Measurements from ENCODE around the gene HSF2BP.
"Not testable (repeated sequence)": the region's sequence is repeated elsewhere in the genome, so short reads cannot be mapped to it uniquely, and the experiment has no call there.

Gene HSF2BP

DNA sequence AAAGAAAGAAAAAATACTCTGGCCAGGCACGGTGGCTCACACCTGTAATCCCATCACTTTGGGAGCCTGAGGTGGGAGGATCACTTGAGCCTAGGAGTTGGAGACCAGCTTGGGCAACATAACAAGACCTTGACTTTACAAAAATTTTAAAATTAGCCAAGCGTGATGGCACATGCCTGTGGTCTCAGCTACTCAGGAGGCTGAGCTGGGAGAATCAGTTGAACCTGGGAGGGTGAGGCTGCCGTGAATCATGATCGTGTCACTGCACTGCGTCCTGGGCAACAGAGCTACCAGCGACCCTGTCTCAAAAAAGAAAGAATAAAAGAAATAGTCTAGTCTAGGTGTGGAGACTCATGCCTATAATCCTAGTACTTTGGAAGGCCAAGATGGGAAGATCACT is 22.4 kb upstream of the HSF2BP start:
- no peak overlapping the region for H3K4me3 Mint-ChIP-seq
- no peaks in the 10 kb centered on the region for H3K4me1 Mint-ChIP-seq
- peaks cover 72% of the 10 kb centered on the region for H3K36me3 Mint-ChIP-seq (ENCODE audit: low read depth)
- H3K27ac Mint-ChIP-seq = no peak overlapping the region
- no peaks in the 10 kb centered on the region for H3K27me3 Mint-ChIP-seq (ENCODE audit: low read depth)
- no peaks in the 10 kb centered on the region for H3K9me3 Mint-ChIP-seq
- TF ChIP-seq, protein P1, sequence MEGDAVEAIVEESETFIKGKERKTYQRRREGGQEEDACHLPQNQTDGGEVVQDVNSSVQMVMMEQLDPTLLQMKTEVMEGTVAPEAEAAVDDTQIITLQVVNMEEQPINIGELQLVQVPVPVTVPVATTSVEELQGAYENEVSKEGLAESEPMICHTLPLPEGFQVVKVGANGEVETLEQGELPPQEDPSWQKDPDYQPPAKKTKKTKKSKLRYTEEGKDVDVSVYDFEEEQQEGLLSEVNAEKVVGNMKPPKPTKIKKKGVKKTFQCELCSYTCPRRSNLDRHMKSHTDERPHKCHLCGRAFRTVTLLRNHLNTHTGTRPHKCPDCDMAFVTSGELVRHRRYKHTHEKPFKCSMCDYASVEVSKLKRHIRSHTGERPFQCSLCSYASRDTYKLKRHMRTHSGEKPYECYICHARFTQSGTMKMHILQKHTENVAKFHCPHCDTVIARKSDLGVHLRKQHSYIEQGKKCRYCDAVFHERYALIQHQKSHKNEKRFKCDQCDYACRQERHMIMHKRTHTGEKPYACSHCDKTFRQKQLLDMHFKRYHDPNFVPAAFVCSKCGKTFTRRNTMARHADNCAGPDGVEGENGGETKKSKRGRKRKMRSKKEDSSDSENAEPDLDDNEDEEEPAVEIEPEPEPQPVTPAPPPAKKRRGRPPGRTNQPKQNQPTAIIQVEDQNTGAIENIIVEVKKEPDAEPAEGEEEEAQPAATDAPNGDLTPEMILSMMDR (IDR thresholded peaks at IDR 0.05; ENCODE audit: unreplicated experiment in 3 of 3) = no peak

DNA sequence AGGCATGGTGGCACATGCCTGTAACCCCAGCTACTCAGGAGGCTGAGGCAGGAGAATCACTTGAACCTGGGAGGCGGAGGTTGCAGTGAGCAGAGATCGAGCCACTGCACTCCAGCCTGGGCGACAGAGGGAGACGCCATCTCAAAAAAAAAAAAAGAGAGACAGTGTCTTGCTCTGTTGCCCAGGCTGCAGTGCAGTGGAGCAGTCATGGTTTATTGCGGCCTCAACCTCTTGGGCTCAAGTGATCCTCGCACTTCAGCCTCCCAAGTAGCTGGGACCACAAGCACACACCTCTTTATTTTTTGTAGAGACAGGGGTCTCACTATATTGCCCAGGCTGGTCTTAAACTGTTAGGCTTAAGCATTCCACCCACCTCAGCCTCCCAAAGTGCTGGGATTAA is 21.1 kb upstream of the HSF2BP start:
- not testable (repeated sequence) for H3K27ac Mint-ChIP-seq; H3K4me3 Mint-ChIP-seq; H3K27me3 Mint-ChIP-seq (ENCODE audit: low read depth); H3K4me1 Mint-ChIP-seq; H3K9me3 Mint-ChIP-seq
- H3K36me3 Mint-ChIP-seq (ENCODE audit: low read depth) = peaks cover 71% of the 10 kb centered on the region

DNA sequence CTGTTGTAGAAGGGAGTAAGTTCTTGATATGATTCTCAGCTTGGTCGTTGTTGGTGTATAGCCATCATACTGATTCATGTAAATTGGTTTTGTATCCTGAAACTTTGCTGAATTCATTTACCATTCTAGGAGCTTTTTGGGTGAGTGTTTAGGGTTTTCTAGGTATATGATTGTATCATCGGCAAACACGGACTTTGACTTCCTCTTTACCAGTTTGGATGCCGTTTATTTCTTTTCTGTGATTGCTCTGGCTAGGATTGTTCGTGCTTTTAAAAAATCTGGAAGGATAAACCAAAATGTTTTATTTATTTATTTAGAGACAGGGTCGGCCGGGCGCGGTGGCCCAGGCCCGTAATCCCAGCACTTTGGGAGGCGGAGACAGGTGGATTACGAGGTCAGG is 20.7 kb upstream of the HSF2BP start:
- H3K9me3 Mint-ChIP-seq = no peaks in the 10 kb centered on the region
- no peak overlapping the region for H3K4me3 Mint-ChIP-seq
- TF ChIP-seq, protein P1 (IDR thresholded peaks at IDR 0.05; ENCODE audit: unreplicated experiment in 3 of 3) = no peak
- H3K4me1 Mint-ChIP-seq = no peaks in the 10 kb centered on the region
- H3K36me3 Mint-ChIP-seq (ENCODE audit: low read depth) = peaks cover 71% of the 10 kb centered on the region
- H3K27ac Mint-ChIP-seq = no peak overlapping the region
- H3K27me3 Mint-ChIP-seq (ENCODE audit: low read depth) = no peaks in the 10 kb centered on the region

DNA sequence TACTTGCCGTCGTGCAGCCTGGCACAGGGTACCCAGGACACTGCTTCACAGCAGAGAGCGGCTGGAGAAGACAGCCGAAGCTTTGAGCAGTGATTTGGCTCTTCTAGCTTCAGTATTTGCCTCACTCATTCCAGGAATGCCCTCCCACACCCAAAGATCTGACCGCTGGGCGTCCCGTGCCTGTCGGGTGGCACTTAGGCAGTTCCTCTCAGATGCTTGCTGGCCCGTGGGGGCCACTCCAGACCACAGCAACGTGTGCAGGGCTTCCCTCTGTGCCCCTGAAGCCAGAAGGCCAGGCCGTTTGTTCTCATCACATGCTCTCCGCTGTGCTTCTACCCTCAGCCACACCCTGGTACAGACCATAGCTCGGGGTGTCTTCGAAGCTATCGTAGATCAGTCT is 17.1 kb upstream of the HSF2BP start:
- Mint-ChIP-seq H3K4me1 (no peaks in the 10 kb centered on the region), H3K27me3 (ENCODE audit: low read depth) (no peaks in the 10 kb centered on the region), H3K4me3 (no peak overlapping the region), H3K27ac (no peak overlapping the region), H3K36me3 (ENCODE audit: low read depth) (peaks cover 71% of the 10 kb centered on the region), H3K9me3 (no peaks in the 10 kb centered on the region)
- TF ChIP-seq, protein P1 (IDR thresholded peaks at IDR 0.05; ENCODE audit: unreplicated experiment in 3 of 3) = no peak

DNA sequence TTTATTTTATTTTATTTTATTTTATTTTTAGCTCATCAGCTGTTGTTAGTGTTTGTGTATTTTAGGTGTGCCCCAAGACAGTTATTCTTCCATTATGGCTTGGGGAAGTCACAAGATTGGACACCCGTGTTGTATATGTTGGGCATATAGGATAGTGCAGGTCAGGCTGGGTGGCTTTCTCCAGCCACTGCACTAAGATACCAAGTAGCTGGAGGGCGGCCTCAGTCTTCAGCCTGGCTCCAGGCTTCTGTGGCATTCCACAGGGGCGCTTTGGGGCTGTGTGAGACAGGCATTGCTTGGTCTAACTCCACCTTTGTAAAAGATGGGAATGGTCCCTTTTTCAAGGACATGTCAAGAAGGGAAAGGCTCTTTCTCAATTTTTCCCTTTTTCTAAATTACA is 16.6 kb upstream of the HSF2BP start:
- Mint-ChIP-seq H3K27ac (no peak overlapping the region), H3K27me3 (ENCODE audit: low read depth) (no peaks in the 10 kb centered on the region), H3K4me3 (no peak overlapping the region), H3K36me3 (ENCODE audit: low read depth) (peaks cover 71% of the 10 kb centered on the region), H3K9me3 (no peaks in the 10 kb centered on the region), H3K4me1 (no peaks in the 10 kb centered on the region)
- TF ChIP-seq, protein P1 (IDR thresholded peaks at IDR 0.05; ENCODE audit: unreplicated experiment in 3 of 3) = no peak

DNA sequence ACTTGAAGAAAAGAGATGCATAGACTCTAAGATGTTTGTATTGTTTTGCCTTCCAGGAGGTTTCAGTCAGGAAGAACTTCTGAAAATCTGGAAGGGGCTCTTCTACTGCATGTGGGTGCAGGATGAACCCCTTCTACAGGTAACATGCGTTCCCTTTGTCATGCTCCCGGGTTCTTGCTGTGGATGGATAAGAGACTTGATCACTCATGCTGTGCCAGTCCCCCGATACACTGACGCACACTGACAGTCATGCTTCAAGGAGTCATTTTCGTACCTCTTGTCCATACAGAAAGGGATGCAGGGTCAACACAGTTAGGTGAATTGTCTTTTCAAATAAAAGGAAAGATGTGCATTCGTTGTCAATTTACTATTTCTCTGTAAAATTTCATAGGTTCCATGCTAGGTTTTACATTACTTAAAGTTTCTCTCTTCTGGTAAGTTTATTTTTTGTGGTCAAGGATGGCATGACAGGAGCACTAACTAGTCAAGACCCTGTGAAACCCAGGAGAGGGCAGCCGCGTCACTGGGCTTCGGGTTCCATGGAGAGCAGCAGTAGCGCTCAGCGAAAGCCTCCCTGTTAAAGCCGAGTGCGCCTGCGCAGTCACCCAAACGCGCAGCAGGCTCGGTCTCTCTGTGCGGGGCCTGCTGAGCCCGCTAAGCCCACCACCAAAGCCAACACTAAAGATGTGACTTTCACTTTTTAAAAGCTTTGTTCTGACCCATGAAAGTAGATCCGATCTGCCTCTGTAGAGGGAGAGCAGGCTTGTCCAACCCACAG is 10.7 kb upstream of the HSF2BP start:
- Mint-ChIP-seq H3K36me3 (ENCODE audit: low read depth) (peaks cover 58% of the 10 kb centered on the region), H3K27ac (no peak overlapping the region), H3K9me3 (no peaks in the 10 kb centered on the region), H3K4me3 (no peak overlapping the region), H3K27me3 (ENCODE audit: low read depth) (no peaks in the 10 kb centered on the region), H3K4me1 (no peaks in the 10 kb centered on the region)
- TF ChIP-seq, protein P1 (IDR thresholded peaks at IDR 0.05; ENCODE audit: unreplicated experiment in 3 of 3) = no peak
